HepG2 (cell line): ENCODE data around the gene C17orf75. TPM values are rescaled to one million over a fixed set of nuclear protein-coding genes. Genes with fewer than 3 reads are reported as not detected.

Experiments
- CBX1 ChIP-seq: IDR thresholded peaks from one replicate; pipeline ENCODE4 v1.6.1; 2016; ENCODE audit warnings: antibody characterized with exemption, low read depth
- FIP1L1 ChIP-seq: fragments of 200-400 bp; formaldehyde crosslinking; IDR thresholded peaks from 2 replicates; pipeline ENCODE4 v1.6.1; 2018; ENCODE audit warnings: low read depth, mild to moderate bottlenecking, low read length, moderate library complexity, borderline replicate concordance; ENCODE audit not compliant: insufficient read depth
- HIVEP1 ChIP-seq: sonication (generic); formaldehyde crosslinking; IDR thresholded peaks from 2 replicates; pipeline ENCODE4 v1.4.0; 2020; ENCODE audit warnings: mild to moderate bottlenecking, missing genetic modification reagents
- JDP2 ChIP-seq: sonication (generic); formaldehyde crosslinking; IDR thresholded peaks from 2 replicates; pipeline ENCODE4 v1.8.1; 2022; ENCODE audit warnings: missing genetic modification reagents, borderline replicate concordance
- KLF9 ChIP-seq: IDR thresholded peaks from 2 replicates; pipeline ENCODE4 v1.6.1; 2016; ENCODE audit warnings: low read depth
- PBX3 ChIP-seq: sonication (generic); formaldehyde crosslinking; IDR thresholded peaks from 2 replicates; pipeline ENCODE4 v1.8.1; 2023; ENCODE audit warnings: missing genetic modification reagents, inconsistent platforms, borderline replicate concordance
- RFX3 ChIP-seq: IDR thresholded peaks from 2 replicates; pipeline ENCODE4 v1.6.1; 2016; ENCODE audit warnings: missing biosample characterization, missing genetic modification reagents
- STAT6 ChIP-seq: sonication (generic); formaldehyde crosslinking; IDR thresholded peaks from 2 replicates; pipeline ENCODE4 v1.4.0; 2020; ENCODE audit warnings: missing genetic modification reagents, mild to moderate bottlenecking, borderline replicate concordance
- TBL1XR1 ChIP-seq: fragments of 150-350 bp; IDR thresholded peaks from 2 replicates; pipeline ENCODE4 v1.6.1; 2014; ENCODE audit warnings: borderline replicate concordance, low read length; ENCODE audit not compliant: partially characterized antibody
- TOPORS ChIP-seq: sonication (generic); formaldehyde crosslinking; IDR thresholded peaks from 2 replicates; pipeline ENCODE4 v1.8.0; 2023; ENCODE audit warnings: mild to moderate bottlenecking, missing genetic modification reagents
- ZNF17 ChIP-seq: sonication (generic); formaldehyde crosslinking; IDR thresholded peaks from 2 replicates; pipeline ENCODE4 v1.5.0; 2020; ENCODE audit warnings: mild to moderate bottlenecking, missing genetic modification reagents
- ZNF350 ChIP-seq: sonication (generic); formaldehyde crosslinking; IDR thresholded peaks from 2 replicates; pipeline ENCODE4 v1.4.0; 2020; ENCODE audit warnings: mild to moderate bottlenecking, low read depth, missing genetic modification reagents, borderline replicate concordance
- ZNF614 ChIP-seq: IDR thresholded peaks from 2 replicates; pipeline ENCODE4 v1.6.1; 2018; ENCODE audit warnings: missing biosample characterization, missing genetic modification reagents, inconsistent platforms, borderline replicate concordance
- ZNF891 ChIP-seq: sonication (generic); formaldehyde crosslinking; IDR thresholded peaks from 2 replicates; pipeline ENCODE4 v1.5.0; 2020; ENCODE audit warnings: mild to moderate bottlenecking, missing genetic modification reagents
- polyA plus RNA-seq, 8 experiments: library from polyadenylated mRNA; depleted of rRNA in 3 of 8; stranded (reverse) in 7 of 8; unstranded in 1 of 8; fragments of >200 nt; fragmentation: Illumina TruSeq in 4 of 8; extraction: Trizol in 4 of 8; gene quantifications; 2 replicates each; pipeline versions ENCODE4 v1.2.1 to v1.2.3, GENCODE V29; 2011 to 2016; ENCODE audit warnings: low read depth in 4 of 8, missing spikeins in 1 of 8, mixed read lengths in 1 of 8; ENCODE audit not compliant: insufficient read depth in 1 of 8
- total RNA-seq, 5 experiments: library from RNA; depleted of rRNA; stranded (reverse); fragments of >200 nt; fragmentation: Illumina TruSeq; extraction: Trizol; gene quantifications; 2 replicates each; pipeline ENCODE4 v1.2.3, GENCODE V29; 2016; ENCODE audit warnings: low read depth in 1 of 5
- TF ChIP-seq, protein P1 (sequence below): sonication (generic); formaldehyde crosslinking; IDR thresholded peaks from 2 replicates; pipeline ENCODE4 v1.4.0; 2020; ENCODE audit warnings: missing genetic modification reagents
- TF ChIP-seq, protein P2 (sequence below): sonication (generic); formaldehyde crosslinking; IDR thresholded peaks from 2 replicates; pipeline ENCODE4 v1.4.0; 2020; ENCODE audit warnings: missing genetic modification reagents

The C17orf75 gene
- total and polyA plus RNA-seq, 2 of the 13 experiments (the other 11 are each of a cell fraction or from before 2014, with no cell fraction given) = 16.2 to 33.0 TPM

- TF ChIP-seq, protein P1, sequence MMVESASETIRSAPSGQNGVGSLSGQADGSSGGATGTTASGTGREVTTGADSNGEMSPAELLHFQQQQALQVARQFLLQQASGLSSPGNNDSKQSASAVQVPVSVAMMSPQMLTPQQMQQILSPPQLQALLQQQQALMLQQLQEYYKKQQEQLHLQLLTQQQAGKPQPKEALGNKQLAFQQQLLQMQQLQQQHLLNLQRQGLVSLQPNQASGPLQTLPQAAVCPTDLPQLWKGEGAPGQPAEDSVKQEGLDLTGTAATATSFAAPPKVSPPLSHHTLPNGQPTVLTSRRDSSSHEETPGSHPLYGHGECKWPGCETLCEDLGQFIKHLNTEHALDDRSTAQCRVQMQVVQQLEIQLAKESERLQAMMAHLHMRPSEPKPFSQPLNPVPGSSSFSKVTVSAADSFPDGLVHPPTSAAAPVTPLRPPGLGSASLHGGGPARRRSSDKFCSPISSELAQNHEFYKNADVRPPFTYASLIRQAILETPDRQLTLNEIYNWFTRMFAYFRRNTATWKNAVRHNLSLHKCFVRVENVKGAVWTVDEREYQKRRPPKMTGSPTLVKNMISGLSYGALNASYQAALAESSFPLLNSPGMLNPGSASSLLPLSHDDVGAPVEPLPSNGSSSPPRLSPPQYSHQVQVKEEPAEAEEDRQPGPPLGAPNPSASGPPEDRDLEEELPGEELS (CRISPR knock-in tag) = no peak
- peak; percentile 31; the same call in 1 of the 2 replicates for TF ChIP-seq HIVEP1 (CRISPR knock-in tag)
- no peak for TF ChIP-seq ZNF17 (CRISPR knock-in tag)
- no peak; the same call in 1 of the 2 replicates for TF ChIP-seq ZNF614
- peak; percentile 64; the same call in 1 of the 2 replicates for TF ChIP-seq ZNF891 (CRISPR knock-in tag)
- no peak for TF ChIP-seq TBL1XR1
- TF ChIP-seq FIP1L1 = no peak
- TF ChIP-seq, protein P2, sequence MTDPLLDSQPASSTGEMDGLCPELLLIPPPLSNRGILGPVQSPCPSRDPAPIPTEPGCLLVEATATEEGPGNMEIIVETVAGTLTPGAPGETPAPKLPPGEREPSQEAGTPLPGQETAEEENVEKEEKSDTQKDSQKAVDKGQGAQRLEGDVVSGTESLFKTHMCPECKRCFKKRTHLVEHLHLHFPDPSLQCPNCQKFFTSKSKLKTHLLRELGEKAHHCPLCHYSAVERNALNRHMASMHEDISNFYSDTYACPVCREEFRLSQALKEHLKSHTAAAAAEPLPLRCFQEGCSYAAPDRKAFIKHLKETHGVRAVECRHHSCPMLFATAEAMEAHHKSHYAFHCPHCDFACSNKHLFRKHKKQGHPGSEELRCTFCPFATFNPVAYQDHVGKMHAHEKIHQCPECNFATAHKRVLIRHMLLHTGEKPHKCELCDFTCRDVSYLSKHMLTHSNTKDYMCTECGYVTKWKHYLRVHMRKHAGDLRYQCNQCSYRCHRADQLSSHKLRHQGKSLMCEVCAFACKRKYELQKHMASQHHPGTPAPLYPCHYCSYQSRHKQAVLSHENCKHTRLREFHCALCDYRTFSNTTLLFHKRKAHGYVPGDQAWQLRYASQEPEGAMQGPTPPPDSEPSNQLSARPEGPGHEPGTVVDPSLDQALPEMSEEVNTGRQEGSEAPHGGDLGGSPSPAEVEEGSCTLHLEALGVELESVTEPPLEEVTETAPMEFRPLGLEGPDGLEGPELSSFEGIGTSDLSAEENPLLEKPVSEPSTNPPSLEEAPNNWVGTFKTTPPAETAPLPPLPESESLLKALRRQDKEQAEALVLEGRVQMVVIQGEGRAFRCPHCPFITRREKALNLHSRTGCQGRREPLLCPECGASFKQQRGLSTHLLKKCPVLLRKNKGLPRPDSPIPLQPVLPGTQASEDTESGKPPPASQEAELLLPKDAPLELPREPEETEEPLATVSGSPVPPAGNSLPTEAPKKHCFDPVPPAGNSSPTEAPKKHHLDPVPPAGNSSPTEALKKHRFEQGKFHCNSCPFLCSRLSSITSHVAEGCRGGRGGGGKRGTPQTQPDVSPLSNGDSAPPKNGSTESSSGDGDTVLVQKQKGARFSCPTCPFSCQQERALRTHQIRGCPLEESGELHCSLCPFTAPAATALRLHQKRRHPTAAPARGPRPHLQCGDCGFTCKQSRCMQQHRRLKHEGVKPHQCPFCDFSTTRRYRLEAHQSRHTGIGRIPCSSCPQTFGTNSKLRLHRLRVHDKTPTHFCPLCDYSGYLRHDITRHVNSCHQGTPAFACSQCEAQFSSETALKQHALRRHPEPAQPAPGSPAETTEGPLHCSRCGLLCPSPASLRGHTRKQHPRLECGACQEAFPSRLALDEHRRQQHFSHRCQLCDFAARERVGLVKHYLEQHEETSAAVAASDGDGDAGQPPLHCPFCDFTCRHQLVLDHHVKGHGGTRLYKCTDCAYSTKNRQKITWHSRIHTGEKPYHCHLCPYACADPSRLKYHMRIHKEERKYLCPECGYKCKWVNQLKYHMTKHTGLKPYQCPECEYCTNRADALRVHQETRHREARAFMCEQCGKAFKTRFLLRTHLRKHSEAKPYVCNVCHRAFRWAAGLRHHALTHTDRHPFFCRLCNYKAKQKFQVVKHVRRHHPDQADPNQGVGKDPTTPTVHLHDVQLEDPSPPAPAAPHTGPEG (CRISPR knock-in tag) = no peak
- no peak for TF ChIP-seq JDP2 (CRISPR knock-in tag)
- no peak for TF ChIP-seq RFX3
- TF ChIP-seq ZNF350 = peak; percentile 92
- 0 out of 2 replicates have a peak, but pooled peaks have one; percentile 17 for TF ChIP-seq KLF9 (CRISPR knock-in tag)
- TF ChIP-seq TOPORS (CRISPR knock-in tag) = 0 out of 2 replicates have a peak, but pooled peaks have one; percentile 20
- TF ChIP-seq CBX1 = peak; percentile 76
- TF ChIP-seq STAT6 (CRISPR knock-in tag) = peak; percentile 85; the same call in 1 of the 2 replicates
- TF ChIP-seq PBX3 (CRISPR knock-in tag) = no peak; the same call in 1 of the 2 replicates
Measured at GRCh38 chr17:32349854-32350665, 8.1 kb upstream of the C17orf75 start, which contains the start of gene ZNF207 (continued).
